ENCODE data around the gene MPPED2. TPM values are rescaled to one million over a fixed set of nuclear protein-coding genes. Genes with fewer than 3 reads are reported as not detected.

Gene MPPED2
- total RNA-seq, 1 donor from 2014 or later: 15.7 TPM

DNA sequence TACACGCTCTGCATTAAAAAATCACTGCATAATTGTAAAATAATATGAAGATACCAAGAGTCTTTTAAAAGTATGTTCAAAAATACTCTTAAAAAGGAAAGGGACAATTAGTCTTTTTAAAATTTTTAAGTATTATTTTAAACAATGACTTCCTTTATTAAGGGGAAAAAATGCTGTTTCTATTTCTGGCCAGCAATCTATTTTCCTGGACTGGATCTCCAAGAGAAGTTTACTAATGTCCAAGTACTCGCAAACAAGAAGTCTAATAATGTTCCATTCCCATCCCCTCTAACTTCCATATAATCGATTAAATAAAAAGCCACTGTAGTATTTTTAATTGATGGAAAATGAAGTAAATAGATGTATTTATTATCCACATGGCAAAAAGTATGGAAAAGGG is 123.7 kb downstream of the MPPED2 start:
- Histone ChIP-seq H3K4me1 (ENCODE audit: control insufficient read depth in 3 of 3, insufficient read depth in 3 of 3, low read length in 3 of 3) (peaks cover 0 to 2% (median 0%) of the 10 kb centered on the region in 3 donors), H3K9me3 (ENCODE audit: control insufficient read depth in 3 of 3, low read length in 3 of 3) (no peaks in the 10 kb centered on the region), H3K27me3 (ENCODE audit: control insufficient read depth in 3 of 3, insufficient read depth in 3 of 3, low read length in 3 of 3) (no peaks in the 10 kb centered on the region), H3K27ac (ENCODE audit: low read depth, low read length) (no peak overlapping the region), H3K36me3 (ENCODE audit: control insufficient read depth in 3 of 3, insufficient read depth in 3 of 3, low read length in 3 of 3) (no peaks in the 10 kb centered on the region), H3K9ac (ENCODE audit: low read depth in 1 of 3, low read length in 3 of 3) (no peak overlapping the region), H3K4me3 (ENCODE audit: low read length in 3 of 3) (no peak overlapping the region)

DNA sequence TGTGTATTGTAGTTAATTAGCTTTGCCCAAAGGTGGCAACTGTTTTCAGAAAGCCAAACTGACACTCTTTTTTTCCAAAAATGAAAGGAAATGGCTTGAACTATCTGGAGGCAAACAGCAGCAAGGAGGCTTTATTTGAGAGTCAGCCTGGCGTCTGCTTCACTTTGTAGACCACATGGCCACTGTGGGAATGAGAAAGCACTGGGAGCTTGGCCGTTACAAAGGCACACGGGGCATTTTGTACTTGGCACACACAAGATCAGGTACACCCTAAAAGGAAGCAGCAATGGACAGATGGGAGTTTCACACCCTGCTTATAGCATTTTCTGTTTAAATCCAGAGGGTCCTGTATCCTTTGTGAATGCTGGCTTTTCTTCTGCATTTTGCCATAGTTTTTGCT is 126.3 kb downstream of the MPPED2 start:
- H3K4me1 ChIP-seq (ENCODE audit: control insufficient read depth in 3 of 3, insufficient read depth in 3 of 3, low read length in 3 of 3): peaks cover 0 to 6% (median 4%) of the 10 kb centered on the region in 3 donors
- H3K9me3 ChIP-seq (ENCODE audit: control insufficient read depth in 3 of 3, low read length in 3 of 3): no peaks in the 10 kb centered on the region
- no peaks in the 10 kb centered on the region for H3K36me3 ChIP-seq (ENCODE audit: control insufficient read depth in 3 of 3, insufficient read depth in 3 of 3, low read length in 3 of 3)
- H3K27ac ChIP-seq (ENCODE audit: low read depth, low read length): no peak overlapping the region
- H3K27me3 ChIP-seq (ENCODE audit: control insufficient read depth in 3 of 3, insufficient read depth in 3 of 3, low read length in 3 of 3): no peaks in the 10 kb centered on the region
- no peak overlapping the region for H3K4me3 ChIP-seq (ENCODE audit: low read length in 3 of 3)
- no peak overlapping the region for H3K9ac ChIP-seq (ENCODE audit: low read depth in 1 of 3, low read length in 3 of 3)

DNA sequence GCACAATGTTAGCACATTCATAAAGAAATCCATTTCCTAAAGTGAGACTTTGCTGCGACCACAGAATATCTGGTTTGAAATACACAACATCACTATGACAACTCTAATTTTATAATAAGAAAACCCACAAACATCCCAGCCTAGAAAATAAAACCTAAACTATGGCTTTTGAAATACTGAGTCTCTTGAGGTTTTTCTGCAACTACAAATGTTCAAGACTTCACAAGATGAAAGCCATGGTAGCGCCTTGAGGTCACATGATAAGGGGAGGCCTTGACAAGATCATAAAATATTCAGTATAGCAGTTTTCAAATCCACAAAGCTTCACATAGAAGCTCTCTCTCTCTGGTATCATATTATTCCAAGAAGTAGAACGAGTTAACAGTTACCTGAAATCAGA is 126.8 kb downstream of the MPPED2 start:
- no peaks in the 10 kb centered on the region for H3K27me3 ChIP-seq (ENCODE audit: control insufficient read depth in 3 of 3, insufficient read depth in 3 of 3, low read length in 3 of 3)
- no peak overlapping the region for H3K9ac ChIP-seq (ENCODE audit: low read depth in 1 of 3, low read length in 3 of 3)
- no peak overlapping the region for H3K27ac ChIP-seq (ENCODE audit: low read depth, low read length)
- no peaks in the 10 kb centered on the region for H3K36me3 ChIP-seq (ENCODE audit: control insufficient read depth in 3 of 3, insufficient read depth in 3 of 3, low read length in 3 of 3)
- H3K9me3 ChIP-seq (ENCODE audit: control insufficient read depth in 3 of 3, low read length in 3 of 3): no peaks in the 10 kb centered on the region
- no peak overlapping the region for H3K4me3 ChIP-seq (ENCODE audit: low read length in 3 of 3)
- peaks cover 0 to 11% (median 6%) of the 10 kb centered on the region in 3 donors for H3K4me1 ChIP-seq (ENCODE audit: control insufficient read depth in 3 of 3, insufficient read depth in 3 of 3, low read length in 3 of 3)

DNA sequence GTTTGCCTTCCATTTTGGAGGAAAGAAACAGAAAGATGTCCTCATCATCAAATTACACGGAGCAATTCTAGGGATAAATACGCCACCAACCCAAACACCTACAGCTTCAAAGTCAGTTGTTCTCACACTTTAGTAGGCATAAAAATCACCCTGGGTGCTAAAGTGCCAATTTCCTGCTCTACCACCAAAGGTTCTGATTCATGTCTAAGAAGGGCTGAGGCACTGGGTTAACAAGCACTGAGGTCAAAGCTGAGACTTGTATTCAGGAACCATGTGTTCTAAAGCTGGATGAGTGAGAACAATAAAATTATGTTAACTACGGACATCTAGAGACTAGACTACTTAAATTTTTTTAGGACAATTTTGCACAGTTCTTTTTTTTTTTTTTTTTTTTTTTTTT is 127.6 kb downstream of the MPPED2 start:
- H3K9me3 ChIP-seq (ENCODE audit: control insufficient read depth in 3 of 3, low read length in 3 of 3): no peaks in the 10 kb centered on the region
- no peaks in the 10 kb centered on the region for H3K27me3 ChIP-seq (ENCODE audit: control insufficient read depth in 3 of 3, insufficient read depth in 3 of 3, low read length in 3 of 3)
- no peak overlapping the region for H3K27ac ChIP-seq (ENCODE audit: low read depth, low read length)
- H3K9ac ChIP-seq (ENCODE audit: low read depth in 1 of 3, low read length in 3 of 3): no peak overlapping the region
- no peak overlapping the region for H3K4me3 ChIP-seq (ENCODE audit: low read length in 3 of 3)
- no peaks in the 10 kb centered on the region for H3K36me3 ChIP-seq (ENCODE audit: control insufficient read depth in 3 of 3, insufficient read depth in 3 of 3, low read length in 3 of 3)
- peaks cover 3 to 11% (median 6%) of the 10 kb centered on the region in 3 donors for H3K4me1 ChIP-seq (ENCODE audit: control insufficient read depth in 3 of 3, insufficient read depth in 3 of 3, low read length in 3 of 3)

DNA sequence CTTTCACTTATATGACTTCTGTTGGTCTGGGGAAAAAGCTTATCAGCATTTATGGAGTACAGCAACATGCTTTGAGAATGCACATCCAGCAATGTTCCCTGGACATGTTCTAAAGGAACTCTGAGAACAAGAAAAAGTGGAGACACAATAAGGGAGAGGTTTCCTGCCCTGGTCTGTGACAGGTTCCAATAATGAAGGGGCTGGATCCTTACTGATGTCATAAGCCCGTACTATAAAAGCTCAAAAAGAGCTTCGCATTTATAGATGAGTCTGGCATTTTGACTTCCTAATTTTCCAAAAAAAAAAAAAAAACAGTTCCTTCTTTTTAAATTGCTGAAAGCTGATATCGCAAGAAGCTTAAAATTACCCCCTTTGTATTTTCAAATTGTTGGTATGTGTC is 129.1 kb downstream of the MPPED2 start:
- H3K4me1 ChIP-seq (ENCODE audit: control insufficient read depth in 3 of 3, insufficient read depth in 3 of 3, low read length in 3 of 3): peaks cover 4 to 11% (median 7%) of the 10 kb centered on the region in 3 donors
- no peaks in the 10 kb centered on the region for H3K27me3 ChIP-seq (ENCODE audit: control insufficient read depth in 3 of 3, insufficient read depth in 3 of 3, low read length in 3 of 3)

DNA sequence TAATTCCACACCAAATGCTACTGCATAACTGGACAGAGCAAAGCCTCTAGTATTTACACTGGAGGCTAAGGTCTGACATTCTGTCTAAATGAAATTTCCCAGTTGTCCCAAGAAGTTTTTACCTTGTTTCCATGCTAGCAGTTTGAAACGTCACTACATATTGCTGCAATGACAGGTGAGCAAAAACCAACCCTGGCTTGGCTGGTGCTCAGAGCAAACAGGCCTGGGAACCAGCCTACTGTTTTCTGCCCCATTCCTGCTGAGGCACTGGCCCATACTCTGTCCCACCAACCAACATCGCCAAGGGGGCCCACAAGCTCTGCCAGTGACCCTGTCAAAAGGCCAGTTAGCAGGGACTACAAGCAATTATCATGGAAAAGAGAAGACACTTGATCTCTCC is 131.1 kb downstream of the MPPED2 start:
- Histone ChIP-seq H3K9me3 (ENCODE audit: control insufficient read depth in 3 of 3, low read length in 3 of 3) (no peaks in the 10 kb centered on the region), H3K4me1 (ENCODE audit: control insufficient read depth in 3 of 3, insufficient read depth in 3 of 3, low read length in 3 of 3) (peaks cover 6 to 10% (median 9%) of the 10 kb centered on the region in 3 donors), H3K27ac (ENCODE audit: low read depth, low read length) (no peak overlapping the region), H3K36me3 (ENCODE audit: control insufficient read depth in 3 of 3, insufficient read depth in 3 of 3, low read length in 3 of 3) (no peaks in the 10 kb centered on the region), H3K4me3 (ENCODE audit: low read length in 3 of 3) (no peak overlapping the region), H3K9ac (ENCODE audit: low read depth in 1 of 3, low read length in 3 of 3) (no peak overlapping the region), H3K27me3 (ENCODE audit: control insufficient read depth in 3 of 3, insufficient read depth in 3 of 3, low read length in 3 of 3) (no peaks in the 10 kb centered on the region)

More for the DNA sequence above, 129.1 kb downstream of the MPPED2 start:
- no peaks in the 10 kb centered on the region for H3K36me3 ChIP-seq (ENCODE audit: control insufficient read depth in 3 of 3, insufficient read depth in 3 of 3, low read length in 3 of 3)
- no peak overlapping the region for H3K27ac ChIP-seq (ENCODE audit: low read depth, low read length)
- H3K9me3 ChIP-seq (ENCODE audit: control insufficient read depth in 3 of 3, low read length in 3 of 3): no peaks in the 10 kb centered on the region
- no peak overlapping the region for H3K4me3 ChIP-seq (ENCODE audit: low read length in 3 of 3)
- no peak overlapping the region for H3K9ac ChIP-seq (ENCODE audit: low read depth in 1 of 3, low read length in 3 of 3)

DNA sequence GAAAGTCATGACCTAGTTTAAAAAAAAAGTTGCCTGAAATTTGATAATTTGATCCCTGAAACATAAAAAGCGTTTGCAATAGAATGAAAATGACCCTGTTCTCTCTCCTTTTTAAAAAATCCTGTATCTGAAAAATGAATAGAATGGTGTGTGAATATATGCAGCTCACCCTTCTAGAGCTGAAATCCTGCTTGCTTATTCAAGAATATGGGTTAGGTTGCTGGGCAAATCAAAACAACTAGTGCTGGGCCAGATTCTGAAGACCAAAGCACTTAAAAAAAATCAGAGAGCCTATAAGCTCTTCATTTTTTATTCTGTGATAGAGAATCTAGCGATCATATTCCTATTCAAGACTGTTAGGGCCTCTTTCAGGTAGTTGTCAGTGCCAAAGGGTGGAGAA is 131.6 kb downstream of the MPPED2 start:
- H3K27ac ChIP-seq (ENCODE audit: low read depth, low read length): no peak overlapping the region

DNA sequence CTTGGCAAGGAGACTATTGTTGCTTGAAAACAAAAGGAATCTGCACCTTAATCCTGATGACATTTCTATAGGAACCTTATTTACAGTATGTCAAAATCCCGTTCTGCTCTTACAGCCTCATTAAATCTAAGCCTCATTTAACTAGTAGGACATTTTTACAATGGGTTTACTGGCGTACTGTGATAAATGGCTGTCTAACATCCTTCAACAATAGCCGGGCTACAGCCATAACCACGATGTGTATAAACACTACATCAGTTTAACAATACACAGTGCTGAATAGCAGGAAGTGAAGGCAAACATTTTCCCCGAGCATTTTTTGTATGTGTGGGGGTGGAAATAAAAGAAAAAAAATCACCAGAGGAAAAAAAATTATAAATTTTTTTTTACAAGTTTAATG is 132.0 kb downstream of the MPPED2 start:
- no peaks in the 10 kb centered on the region for H3K36me3 ChIP-seq (ENCODE audit: control insufficient read depth in 3 of 3, insufficient read depth in 3 of 3, low read length in 3 of 3)
- no peaks in the 10 kb centered on the region for H3K9me3 ChIP-seq (ENCODE audit: control insufficient read depth in 3 of 3, low read length in 3 of 3)
- H3K4me1 ChIP-seq (ENCODE audit: control insufficient read depth in 3 of 3, insufficient read depth in 3 of 3, low read length in 3 of 3): peaks cover 6 to 10% (median 9%) of the 10 kb centered on the region in 3 donors
- H3K4me3 ChIP-seq (ENCODE audit: low read length in 3 of 3): no peak overlapping the region
- no peaks in the 10 kb centered on the region for H3K27me3 ChIP-seq (ENCODE audit: control insufficient read depth in 3 of 3, insufficient read depth in 3 of 3, low read length in 3 of 3)
- H3K27ac ChIP-seq (ENCODE audit: low read depth, low read length): no peak overlapping the region
- no peak overlapping the region for H3K9ac ChIP-seq (ENCODE audit: low read depth in 1 of 3, low read length in 3 of 3)

More for the DNA sequence above, 131.6 kb downstream of the MPPED2 start:
- Histone ChIP-seq H3K9me3 (ENCODE audit: control insufficient read depth in 3 of 3, low read length in 3 of 3) (no peaks in the 10 kb centered on the region), H3K9ac (ENCODE audit: low read depth in 1 of 3, low read length in 3 of 3) (no peak overlapping the region), H3K4me3 (ENCODE audit: low read length in 3 of 3) (no peak overlapping the region), H3K27me3 (ENCODE audit: control insufficient read depth in 3 of 3, insufficient read depth in 3 of 3, low read length in 3 of 3) (no peaks in the 10 kb centered on the region), H3K4me1 (ENCODE audit: control insufficient read depth in 3 of 3, insufficient read depth in 3 of 3, low read length in 3 of 3) (peaks cover 6 to 10% (median 9%) of the 10 kb centered on the region in 3 donors), H3K36me3 (ENCODE audit: control insufficient read depth in 3 of 3, insufficient read depth in 3 of 3, low read length in 3 of 3) (no peaks in the 10 kb centered on the region)

DNA sequence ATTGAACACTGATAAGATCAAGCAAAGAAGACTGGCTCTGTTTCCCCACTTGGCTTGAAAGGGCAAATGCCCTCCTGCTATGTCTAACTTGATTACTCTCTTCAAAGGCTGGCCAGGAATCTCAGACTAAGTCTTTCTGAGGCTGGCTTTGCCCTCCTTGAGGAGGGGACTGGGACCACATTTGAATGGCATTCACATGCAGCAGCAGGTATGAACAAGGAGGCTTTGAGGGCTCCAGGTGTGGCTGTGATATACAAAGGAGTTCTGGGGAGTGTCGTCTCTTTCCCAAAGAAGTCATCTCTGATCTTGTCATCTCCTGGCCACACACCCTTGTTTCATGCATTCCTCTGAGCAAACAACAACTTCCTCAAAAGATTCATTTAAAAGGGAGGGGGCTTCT is 132.4 kb downstream of the MPPED2 start:
- H3K9me3 ChIP-seq (ENCODE audit: control insufficient read depth in 3 of 3, low read length in 3 of 3): no peaks in the 10 kb centered on the region
- H3K27me3 ChIP-seq (ENCODE audit: control insufficient read depth in 3 of 3, insufficient read depth in 3 of 3, low read length in 3 of 3): no peaks in the 10 kb centered on the region
- no peak overlapping the region for H3K4me3 ChIP-seq (ENCODE audit: low read length in 3 of 3)
- no peak overlapping the region for H3K27ac ChIP-seq (ENCODE audit: low read depth, low read length)
- H3K36me3 ChIP-seq (ENCODE audit: control insufficient read depth in 3 of 3, insufficient read depth in 3 of 3, low read length in 3 of 3): no peaks in the 10 kb centered on the region
- H3K9ac ChIP-seq (ENCODE audit: low read depth in 1 of 3, low read length in 3 of 3): no peak overlapping the region
- peaks cover 6 to 10% (median 9%) of the 10 kb centered on the region in 3 donors for H3K4me1 ChIP-seq (ENCODE audit: control insufficient read depth in 3 of 3, insufficient read depth in 3 of 3, low read length in 3 of 3)

DNA sequence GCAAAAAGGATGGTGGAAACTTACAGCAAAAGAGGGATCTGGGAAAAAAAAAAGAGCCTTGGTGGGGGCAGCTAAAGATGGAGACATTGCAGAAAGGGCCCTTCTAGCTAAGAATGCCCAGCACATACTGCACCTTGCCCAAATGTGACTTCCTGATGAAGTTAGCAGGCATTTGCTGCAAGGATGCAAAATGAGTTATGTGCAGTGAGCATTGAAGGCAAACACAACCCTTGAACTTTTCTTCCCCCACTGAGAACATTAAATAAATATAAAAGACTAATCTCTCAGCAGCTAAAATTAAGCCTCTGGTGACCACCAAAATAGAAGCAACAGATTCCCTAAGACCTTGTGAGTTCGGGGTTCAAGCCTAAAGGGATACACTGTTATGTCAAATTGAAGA is 133.3 kb downstream of the MPPED2 start:
- Histone ChIP-seq H3K27ac (ENCODE audit: low read depth, low read length) (no peak overlapping the region), H3K9me3 (ENCODE audit: control insufficient read depth in 3 of 3, low read length in 3 of 3) (no peaks in the 10 kb centered on the region), H3K4me3 (ENCODE audit: low read length in 3 of 3) (no peak overlapping the region), H3K9ac (ENCODE audit: low read depth in 1 of 3, low read length in 3 of 3) (no peak overlapping the region), H3K4me1 (ENCODE audit: control insufficient read depth in 3 of 3, insufficient read depth in 3 of 3, low read length in 3 of 3) (peaks cover 6 to 10% (median 9%) of the 10 kb centered on the region in 3 donors), H3K36me3 (ENCODE audit: control insufficient read depth in 3 of 3, insufficient read depth in 3 of 3, low read length in 3 of 3) (no peaks in the 10 kb centered on the region), H3K27me3 (ENCODE audit: control insufficient read depth in 3 of 3, insufficient read depth in 3 of 3, low read length in 3 of 3) (no peaks in the 10 kb centered on the region)

DNA sequence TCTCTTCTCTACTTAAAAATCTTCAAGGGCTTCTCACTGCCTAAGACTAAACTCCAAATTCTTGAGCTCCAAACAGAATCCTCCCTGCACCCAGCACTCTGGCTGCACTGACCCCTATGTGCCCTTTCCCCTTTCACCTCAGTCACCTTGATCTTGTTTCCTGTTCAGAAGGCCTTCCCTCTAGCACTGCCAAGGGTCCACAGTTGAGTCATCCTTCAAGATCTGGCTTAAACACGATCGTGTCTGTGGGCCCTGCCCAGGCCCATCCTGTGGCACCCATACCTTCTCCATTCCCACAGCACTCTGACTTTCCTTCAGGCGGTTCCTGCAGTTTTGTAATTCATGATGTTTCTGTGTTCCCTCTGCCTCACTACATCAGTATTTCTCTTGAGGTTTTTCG is 134.0 kb downstream of the MPPED2 start:
- H3K9me3 ChIP-seq (ENCODE audit: control insufficient read depth in 3 of 3, low read length in 3 of 3): no peaks in the 10 kb centered on the region
- H3K27ac ChIP-seq (ENCODE audit: low read depth, low read length): no peak overlapping the region
- no peak overlapping the region for H3K4me3 ChIP-seq (ENCODE audit: low read length in 3 of 3)
- peaks cover 6 to 10% (median 9%) of the 10 kb centered on the region in 3 donors for H3K4me1 ChIP-seq (ENCODE audit: control insufficient read depth in 3 of 3, insufficient read depth in 3 of 3, low read length in 3 of 3)
- no peaks in the 10 kb centered on the region for H3K36me3 ChIP-seq (ENCODE audit: control insufficient read depth in 3 of 3, insufficient read depth in 3 of 3, low read length in 3 of 3)
- no peaks in the 10 kb centered on the region for H3K27me3 ChIP-seq (ENCODE audit: control insufficient read depth in 3 of 3, insufficient read depth in 3 of 3, low read length in 3 of 3)
- H3K9ac ChIP-seq (ENCODE audit: low read depth in 1 of 3, low read length in 3 of 3): no peak overlapping the region

Data from skeletal muscle tissue (tissue), 4 donors.